Body of pancreas (tissue), 4 donors: Measurements from ENCODE around the gene FHL2.

Experiments
- CTCF ChIP-seq, 7 experiments: fragments of 450-650 bp in 4 of 7; fragments of 200-600 bp in 3 of 7; sonication (generic) in 3 of 7; IDR thresholded peaks; one replicate each; pipeline ENCODE4 v1.5.1; 2016 to 2019; ENCODE audit warnings: antibody characterized with exemption in 7 of 7
- POLR2A ChIP-seq, 3 donors: fragments of 450-650 bp; IDR thresholded peaks; one replicate each; pipeline ENCODE4 v1.6.1; 2016; ENCODE audit warnings: antibody characterized with exemption in 3 of 3, mild to moderate bottlenecking in 2 of 3

- peak; percentile 76 to 96 (median 94) for TF ChIP-seq CTCF (IDR thresholded peaks at IDR 0.05)
- no peak for TF ChIP-seq POLR2A (IDR thresholded peaks at IDR 0.05)
Observed at GRCh38 chr2:105369777-105370690, 28.8 kb downstream of the FHL2 start.
